Measurements from ENCODE around the gene SORCS3.

The SORCS3 gene

GRCh38 chr10:105181626-105182025 is 540.5 kb downstream of the SORCS3 start:
- DNase-seq (ENCODE audit: low read depth) = no peak
- TF ChIP-seq, protein P1, sequence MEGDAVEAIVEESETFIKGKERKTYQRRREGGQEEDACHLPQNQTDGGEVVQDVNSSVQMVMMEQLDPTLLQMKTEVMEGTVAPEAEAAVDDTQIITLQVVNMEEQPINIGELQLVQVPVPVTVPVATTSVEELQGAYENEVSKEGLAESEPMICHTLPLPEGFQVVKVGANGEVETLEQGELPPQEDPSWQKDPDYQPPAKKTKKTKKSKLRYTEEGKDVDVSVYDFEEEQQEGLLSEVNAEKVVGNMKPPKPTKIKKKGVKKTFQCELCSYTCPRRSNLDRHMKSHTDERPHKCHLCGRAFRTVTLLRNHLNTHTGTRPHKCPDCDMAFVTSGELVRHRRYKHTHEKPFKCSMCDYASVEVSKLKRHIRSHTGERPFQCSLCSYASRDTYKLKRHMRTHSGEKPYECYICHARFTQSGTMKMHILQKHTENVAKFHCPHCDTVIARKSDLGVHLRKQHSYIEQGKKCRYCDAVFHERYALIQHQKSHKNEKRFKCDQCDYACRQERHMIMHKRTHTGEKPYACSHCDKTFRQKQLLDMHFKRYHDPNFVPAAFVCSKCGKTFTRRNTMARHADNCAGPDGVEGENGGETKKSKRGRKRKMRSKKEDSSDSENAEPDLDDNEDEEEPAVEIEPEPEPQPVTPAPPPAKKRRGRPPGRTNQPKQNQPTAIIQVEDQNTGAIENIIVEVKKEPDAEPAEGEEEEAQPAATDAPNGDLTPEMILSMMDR (IDR thresholded peaks at IDR 0.05; ENCODE audit: low read length, missing control alignments) = no peak

GRCh38 chr10:105183536-105183935 is 542.4 kb downstream of the SORCS3 start:
- no peak for DNase-seq (ENCODE audit: low read depth)
- TF ChIP-seq, protein P1 (IDR thresholded peaks at IDR 0.05; ENCODE audit: low read length, missing control alignments) = no peak
- no peak overlapping the region for H3K4me3 ChIP-seq (replicated peaks; ENCODE audit: low read depth, low read length)

More at GRCh38 chr10:105181626-105182025, 540.5 kb downstream of the SORCS3 start:
- H3K4me3 ChIP-seq (replicated peaks; ENCODE audit: low read depth, low read length) = no peak overlapping the region

DNA sequence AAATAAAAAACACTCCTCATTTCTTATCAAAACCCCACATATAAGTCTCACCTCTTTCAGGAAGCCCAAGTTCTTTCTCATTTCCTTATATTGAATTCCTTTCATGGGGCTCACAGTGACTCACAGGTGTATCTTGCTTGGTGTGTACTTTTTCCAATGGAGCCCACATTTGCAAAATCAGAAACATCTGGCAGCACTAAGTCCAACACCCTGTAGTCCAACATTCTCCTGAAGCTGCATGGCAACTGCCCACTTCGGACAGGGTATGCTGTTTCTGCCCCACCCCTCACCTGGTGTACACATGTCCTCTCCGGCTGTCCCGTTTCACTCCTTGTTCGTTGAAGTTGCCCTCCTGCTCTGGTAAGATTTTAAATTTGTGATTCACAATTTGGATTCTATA is 544.1 kb downstream of the SORCS3 start:
- DNase-seq (ENCODE audit: low read depth) = no peak
- H3K4me3 ChIP-seq (replicated peaks; ENCODE audit: low read depth, low read length) = no peak overlapping the region
- TF ChIP-seq, protein P1 (IDR thresholded peaks at IDR 0.05; ENCODE audit: low read length, missing control alignments) = no peak

DNA sequence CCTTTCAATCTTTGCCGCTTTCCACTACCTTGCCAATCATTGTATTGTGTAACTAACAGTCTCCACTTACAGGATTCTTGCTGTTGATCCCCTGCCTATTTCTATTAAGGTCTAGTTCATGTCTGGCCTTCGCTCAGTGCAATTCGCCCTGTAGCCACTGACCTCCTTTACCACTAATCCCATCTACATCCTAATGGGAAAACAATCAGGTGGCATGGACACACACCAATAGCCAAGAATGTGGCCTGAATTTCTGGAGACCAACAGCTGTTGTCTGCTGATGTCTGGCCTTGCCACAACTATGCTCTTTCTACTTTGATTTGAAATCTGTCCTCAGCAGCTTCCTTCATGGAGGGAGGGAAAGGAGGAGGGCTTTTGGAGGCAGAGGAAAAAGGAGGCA is 546.2 kb downstream of the SORCS3 start:
- TF ChIP-seq, protein P1 (IDR thresholded peaks at IDR 0.05; ENCODE audit: low read length, missing control alignments) = no peak
- H3K4me3 ChIP-seq (replicated peaks; ENCODE audit: low read depth, low read length) = no peak overlapping the region
- DNase-seq (ENCODE audit: low read depth) = no peak

DNA sequence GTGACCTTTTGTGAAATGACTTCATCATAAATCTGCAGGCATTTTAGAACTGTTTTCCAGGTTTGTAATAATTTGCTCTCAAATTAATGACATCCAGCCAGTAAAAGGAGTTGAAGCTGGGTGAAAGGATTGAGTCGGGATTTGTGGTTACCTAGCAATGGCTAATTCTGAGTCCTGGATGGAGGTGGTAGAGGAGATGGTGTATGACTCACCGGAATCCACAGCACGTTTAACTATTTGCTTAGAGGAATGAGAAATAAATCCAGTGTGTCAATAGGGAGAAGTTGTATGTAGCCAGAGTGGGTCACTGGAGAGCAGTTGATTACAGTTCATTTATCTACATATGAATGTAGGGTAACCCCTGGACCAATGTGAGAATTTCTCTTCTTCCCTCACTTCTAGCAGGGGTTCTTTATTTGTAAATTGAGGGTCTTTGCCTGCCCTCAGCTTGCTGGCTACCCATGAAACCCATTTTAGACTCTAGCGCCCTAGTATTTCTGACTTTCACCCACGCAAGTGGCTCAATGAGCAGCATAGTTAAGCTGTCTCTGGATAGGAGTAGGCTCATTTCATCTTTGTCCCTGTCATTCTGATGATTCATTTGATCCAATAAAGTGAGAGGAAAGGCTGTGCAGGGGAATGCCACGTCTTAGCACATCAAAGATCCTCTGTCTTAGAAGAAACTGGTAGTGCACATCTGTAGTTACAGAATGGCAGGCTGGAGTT is 547.8 kb downstream of the SORCS3 start:
- TF ChIP-seq, protein P1 (IDR thresholded peaks at IDR 0.05; ENCODE audit: low read length, missing control alignments) = no peak
- no peak overlapping the region for H3K4me3 ChIP-seq (replicated peaks; ENCODE audit: low read depth, low read length)
- DNase-seq (ENCODE audit: low read depth) = peak; percentile 1

DNA sequence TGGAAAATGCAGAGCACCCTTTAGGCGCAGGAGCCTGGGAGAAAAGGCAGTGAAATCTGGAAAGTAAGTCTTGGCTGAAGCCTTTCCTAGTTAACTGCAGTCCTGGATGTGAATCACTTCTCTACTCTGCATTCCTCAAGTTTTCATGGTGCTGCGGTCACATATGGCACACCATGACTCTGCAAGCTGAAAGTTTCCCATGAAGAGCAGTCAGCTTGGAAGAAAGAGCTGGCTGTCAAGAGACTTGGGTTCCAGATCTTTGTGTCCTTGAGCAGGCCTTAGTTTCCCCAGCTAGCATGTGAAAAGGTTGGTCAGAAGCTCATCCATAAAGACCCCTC is 548.3 kb downstream of the SORCS3 start:
- H3K4me3 ChIP-seq (replicated peaks; ENCODE audit: low read depth, low read length) = no peak overlapping the region
- DNase-seq (ENCODE audit: low read depth) = no peak
- TF ChIP-seq, protein P1 (IDR thresholded peaks at IDR 0.05; ENCODE audit: low read length, missing control alignments) = no peak

- TF ChIP-seq, protein P1 (IDR thresholded peaks at IDR 0.05; ENCODE audit: low read length, missing control alignments) = no peak
- DNase-seq (ENCODE audit: low read depth) = no peak
- H3K4me3 ChIP-seq (replicated peaks; ENCODE audit: low read depth, low read length) = no peak overlapping the region
Observed at GRCh38 chr10:105192146-105192545, 551.1 kb downstream of the SORCS3 start.
